Pancreas (tissue), 10 donors: ENCODE results near the gene CACNA2D2. TPM values are rescaled to one million over a fixed set of nuclear protein-coding genes. Genes with fewer than 3 reads are reported as not detected.
A peak's percentile ranks its signal among the peaks of the same experiment; 100 is the strongest.

Experiments
- ATAC-seq, 4 donors: fragments of 200-7000 bp; cut with Tn5 transposase; one replicate each; pipeline versions ENCODE4 v1.8.0 to v1.9.1; 2020; ENCODE audit warnings: mild to moderate bottlenecking in 4 of 4, moderate library complexity in 4 of 4
- DNase-seq, 6 donors: peaks; one replicate each; pipeline ENCODE4 v3.0.0-alpha.2; 2020
- FAIRE-seq: peaks from 2 replicates; lab custom pipeline; 2012; peaks lifted over from hg19 to GRCh38; lab: Jason Lieb, UNC
- H3K27ac ChIP-seq, 4 donors: fragments of 200-600 bp; sonication (generic); 1 replicate in 3 of 4; 2 replicates in 1 of 4; pipeline versions ENCODE4 v1.5.0 to v1.8.0; 2020
- H3K27me3 ChIP-seq, 4 donors: fragments of 200-600 bp; one replicate each; pipeline ENCODE4 v1.8.0; 2021
- H3K36me3 ChIP-seq, 3 donors: fragments of 200-600 bp; sonication (generic) in 1 of 3; one replicate each; pipeline versions ENCODE4 v1.5.0 to v1.8.0; 2020 to 2021
- H3K4me1 ChIP-seq, 3 donors: fragments of 200-600 bp; one replicate each; pipeline ENCODE4 v1.8.0; 2021
- H3K4me3 ChIP-seq, 4 donors: fragments of 200-600 bp; sonication (generic) in 2 of 4; one replicate each; pipeline versions ENCODE4 v1.5.0 to v1.8.0; 2020 to 2021
- H3K9me3 ChIP-seq, 4 donors: fragments of 200-600 bp; one replicate each; pipeline ENCODE4 v1.8.0; 2021
- CTCF ChIP-seq, 4 donors: fragments of 200-600 bp; sonication (generic) in 3 of 4; IDR thresholded peaks; one replicate each; pipeline versions ENCODE4 v1.5.0 to v1.8.0; 2021; ENCODE audit warnings: antibody characterized with exemption in 4 of 4
- WGBS, 2 donors: extraction: QIAGEN DNeasy Blood & Tissue Kit; methylation state at CpG; one replicate each; pipeline ENCODE4 v1.1.7; 2013; 5-methylcytosine and 5-hydroxymethylcytosine counted together
- intact Hi-C, 3 donors: fragments of 100-400 bp; cut with DNase I; formaldehyde crosslinking; loops; one replicate each; pipeline versions ENCODE4 v1.11.1 to v1.14.2; 2022
- polyA plus RNA-seq, 2 donors: library from polyadenylated mRNA; stranded (reverse); fragments of 200-250 nt; gene quantifications; one replicate each; pipeline ENCODE4 v1.2.3, GENCODE V29; 2013
- total RNA-seq, 6 donors: library from RNA; stranded (reverse); fragmentation: NEBNext Ultra II Directional in 4 of 6; extraction: Animal tissue kit (Norgen Biotek cat#: 25700) in 4 of 6; gene quantifications; one replicate each; pipeline versions ENCODE4 v1.2.1 to v1.2.4, GENCODE V29; 2021 to 2023
- donor health status: healthy with polysubstance abuse.
- donor health status: DM: no; HTN: no; CAD: no; lungs with moderate emphysema.
- donor health status: DM: no; HTN: no; CAD: no.
- donor health status: control.
- donor health status: control.
- donor health status: Bipolar disorder and iron deficiency.
- donor health status: DM: yes; HTN: yes; CAD: no.
- donor health status: DM: no; HTN: no; CAD: no.
- donor health status: DM: no; HTN: no; CAD: no.
- donor health status: DM: yes; HTN: yes; CAD: no.

Gene CACNA2D2
- total and polyA plus RNA-seq, 8 donors = 1.1 to 19.5 (median 3.3) TPM

DNA sequence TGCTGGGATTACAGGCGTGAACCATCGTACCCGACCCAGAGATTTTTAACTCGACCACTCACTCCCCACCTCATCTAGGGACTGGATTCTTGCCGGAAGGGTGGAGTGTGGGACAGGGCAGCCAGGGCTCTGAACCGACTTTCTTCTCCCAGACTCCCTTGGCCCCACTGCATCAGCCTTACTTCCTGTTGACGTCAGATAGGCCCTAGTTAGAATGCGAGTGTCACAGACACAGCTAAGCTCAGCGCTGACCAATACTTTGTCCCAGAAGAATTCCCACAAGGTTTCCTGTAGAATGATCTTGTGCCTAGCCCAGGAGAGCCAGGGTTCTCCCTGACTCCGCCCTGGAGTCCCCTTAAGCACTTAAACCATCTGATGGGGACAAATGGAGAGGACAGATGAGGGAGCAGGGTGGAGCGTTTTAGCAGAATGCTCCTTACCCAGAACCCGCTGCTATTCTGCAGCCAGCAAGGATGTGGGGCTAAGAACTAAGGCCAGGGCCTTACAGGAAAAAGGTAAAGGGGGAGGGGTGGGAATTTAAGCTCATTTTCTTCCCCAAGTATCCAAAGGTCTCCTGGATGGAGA is 169.6 kb downstream of the CACNA2D2 start:
- no peaks in the 10 kb centered on the region for H3K9me3 ChIP-seq
- H3K27me3 ChIP-seq = no peaks in the 10 kb centered on the region
- WGBS, 2 donors = 62 to 68% methylated on average over 12 of the region's 12 CpGs
- DNase-seq (peak in 1 of 6 donors; percentile 25), ATAC-seq (no peak), FAIRE-seq (no peak)
- peak overlapping the region in 3 of 4 donors; percentile 1 to 52 (median 3) for H3K27ac ChIP-seq
- TF ChIP-seq CTCF (IDR thresholded peaks at IDR 0.05) = no peak
- peaks cover 8 to 27% (median 22%) of the 10 kb centered on the region in 3 donors for H3K36me3 ChIP-seq
- intact Hi-C loops = no loop called here
- H3K4me3 ChIP-seq = no peak overlapping the region
- H3K4me1 ChIP-seq = peaks cover 10 to 44% (median 28%) of the 10 kb centered on the region in 3 donors

- DNase-seq (peak in 2 of 6 donors; percentile 27 to 68), FAIRE-seq (no peak), ATAC-seq (no peak)
- H3K4me3 ChIP-seq = no peak overlapping the region
- WGBS, 2 donors = 93 to 95% methylated on average over 19 of the region's 19 CpGs
- peaks cover 18 to 47% (median 24%) of the 10 kb centered on the region in 3 donors for H3K4me1 ChIP-seq
- peaks cover 8 to 27% (median 22%) of the 10 kb centered on the region in 3 donors for H3K36me3 ChIP-seq
- H3K9me3 ChIP-seq = no peaks in the 10 kb centered on the region
- no peak overlapping the region for H3K27ac ChIP-seq
- TF ChIP-seq CTCF (IDR thresholded peaks at IDR 0.05) = no peak
- intact Hi-C loops = no loop called here
- H3K27me3 ChIP-seq = no peaks in the 10 kb centered on the region
These were observed 172.0 kb downstream of the CACNA2D2 start for GRCh38 chr3:50331364-50331907.

GRCh38 chr3:50330330-50330729 is 173.1 kb downstream of the CACNA2D2 start:
- FAIRE-seq (no peak), ATAC-seq (no peak), DNase-seq (peak in 1 of 6 donors; percentile 47)
- no peak for TF ChIP-seq CTCF (IDR thresholded peaks at IDR 0.05)
- 90 to 92% methylated on average over 10 of the region's 10 CpGs for WGBS, 2 donors
- no peaks in the 10 kb centered on the region for H3K9me3 ChIP-seq
- no peak overlapping the region for H3K27ac ChIP-seq
- intact Hi-C loops = no loop called here
- no peaks in the 10 kb centered on the region for H3K27me3 ChIP-seq
- H3K4me3 ChIP-seq = no peak overlapping the region
- peaks cover 8 to 34% (median 22%) of the 10 kb centered on the region in 3 donors for H3K36me3 ChIP-seq
- peaks cover 18 to 37% (median 23%) of the 10 kb centered on the region in 3 donors for H3K4me1 ChIP-seq

- TF ChIP-seq CTCF (IDR thresholded peaks at IDR 0.05) = no peak
- Histone ChIP-seq H3K4me1 (peaks cover 5 to 15% (median 8%) of the 10 kb centered on the region in 3 donors), H3K36me3 (peaks cover 8 to 35% (median 22%) of the 10 kb centered on the region in 3 donors), H3K27ac (peak within 1 kb of the TSS; percentile 61 to 86 (median 80)), H3K9me3 (no peaks in the 10 kb centered on the region), H3K4me3 (peak within 1 kb of the TSS; percentile 87 to 100 (median 94)), H3K27me3 (no peaks in the 10 kb centered on the region)
- DNase-seq = peak; percentile 95 to 99 (median 98)
- ATAC-seq = peak; percentile 93 to 96 (median 94)
- intact Hi-C loops = loop anchor here in 1 of 3 donors (10.0 kb wide), 1 partner anchor 73 kb away; no protein-coding TSS in a partner anchor
- FAIRE-seq = peak; percentile 53
- WGBS, 2 donors = 1% methylated on average over 38 to 55 of the region's 55 CpGs
These were observed 175.3 kb downstream of the CACNA2D2 start, which contains the start of gene TUSC2 for GRCh38 chr3:50327943-50328691. TSS of gene TUSC2 (minus strand) at chr3:50328223. CDS start at chr3:50328099, 124 bp downstream.
